Naive B cell (primary cell): ENCODE measurements around the gene COG1. TPM values are rescaled to one million over a fixed set of nuclear protein-coding genes. Genes with fewer than 3 reads are reported as not detected.
A peak's percentile ranks its signal among the peaks of the same experiment; 100 is the strongest.

Experiments
- ATAC-seq, 2 donors: fragments of 150-1000 bp; cut with Tn5 transposase; 2 replicates each; pipeline ENCODE4 v1.10.0; 2021; ENCODE audit warnings: low read depth in 2 of 2, mild to moderate bottlenecking in 2 of 2, moderate library complexity in 2 of 2
- DNase-seq: peaks from one replicate; pipeline ENCODE4 v3.0.0; 2022
- H3K27ac Mint-ChIP-seq, 6 donors: one replicate each; pipeline ENCODE4 v1.8.0; 2020 to 2022; ENCODE audit warnings: mild to moderate bottlenecking in 6 of 6, mixed read lengths in 6 of 6, moderate library complexity in 5 of 6, inconsistent platforms in 2 of 6
- H3K27me3 Mint-ChIP-seq, 3 donors: one replicate each; pipeline ENCODE4 v1.8.0; 2021 to 2022; ENCODE audit warnings: mixed read lengths in 3 of 3, mild to moderate bottlenecking in 1 of 3
- H3K36me3 Mint-ChIP-seq, 2 donors: one replicate each; pipeline ENCODE4 v1.8.0; 2020 to 2022; ENCODE audit warnings: mixed read lengths in 2 of 2, inconsistent platforms in 1 of 2, mild to moderate bottlenecking in 1 of 2
- H3K4me1 Mint-ChIP-seq, 3 donors: one replicate each; pipeline ENCODE4 v1.8.0; 2020 to 2022; ENCODE audit warnings: mixed read lengths in 3 of 3, inconsistent platforms in 1 of 3, mild to moderate bottlenecking in 1 of 3, moderate library complexity in 1 of 3
- H3K4me3 Mint-ChIP-seq, 8 donors: one replicate each; pipeline ENCODE4 v1.8.0; 2020 to 2022; ENCODE audit warnings: mild to moderate bottlenecking in 8 of 8, mixed read lengths in 8 of 8, moderate library complexity in 8 of 8, inconsistent platforms in 2 of 8
- H3K9me3 Mint-ChIP-seq, 7 donors: one replicate each; pipeline ENCODE4 v1.8.0; 2020 to 2022; ENCODE audit warnings: mixed read lengths in 7 of 7, mild to moderate bottlenecking in 5 of 7, inconsistent platforms in 2 of 7, moderate library complexity in 1 of 7
- polyA plus RNA-seq, 6 donors: library from polyadenylated mRNA; unstranded; fragments of 300-500 nt; fragmentation: Illumina TruSeq; gene quantifications; one replicate each; pipeline ENCODE4 v1.2.3, GENCODE V29; 2021; ENCODE audit warnings: low read depth in 6 of 6

The COG1 gene
- polyA plus RNA-seq, 6 donors from 2014 or later, result 3.9 to 19.9 (median 14.9) TPM

GRCh38 chr17:73210002-73210678, 17.3 kb downstream of the COG1 start:
- Mint-ChIP-seq H3K4me1 (no peaks in the 10 kb centered on the region), H3K36me3 (peaks cover 8 to 16% of the 10 kb centered on the region in 2 donors), H3K9me3 (no peaks in the 10 kb centered on the region), H3K27ac (no peak overlapping the region), H3K27me3 (no peaks in the 10 kb centered on the region), H3K4me3 (peak overlapping the region in 1 of 8 donors; percentile 64)
- DNase-seq, result no peak
- no peak for ATAC-seq

GRCh38 chr17:73211745-73212144, 18.9 kb downstream of the COG1 start:
- Mint-ChIP-seq H3K4me3 (no peak overlapping the region), H3K36me3 (peaks cover 16 to 22% of the 10 kb centered on the region in 2 donors), H3K4me1 (peaks cover 9 to 14% (median 12%) of the 10 kb centered on the region in 3 donors), H3K27ac (no peak overlapping the region), H3K27me3 (no peaks in the 10 kb centered on the region), H3K9me3 (no peaks in the 10 kb centered on the region)
- ATAC-seq (no peak), DNase-seq (no peak)

GRCh38 chr17:73214008-73214407, 21.2 kb downstream of the COG1 start:
- H3K27ac Mint-ChIP-seq, result peak overlapping the region in 2 of 6 donors; percentile 28 to 30
- ATAC-seq (no peak), DNase-seq (no peak)
- H3K27me3 Mint-ChIP-seq, result no peaks in the 10 kb centered on the region
- no peak overlapping the region for H3K4me3 Mint-ChIP-seq
- no peaks in the 10 kb centered on the region for H3K9me3 Mint-ChIP-seq
- H3K36me3 Mint-ChIP-seq, result peaks cover 6 to 14% of the 10 kb centered on the region in 2 donors
- H3K4me1 Mint-ChIP-seq, result peaks cover 9 to 15% (median 14%) of the 10 kb centered on the region in 3 donors

- no peak overlapping the region for H3K4me3 Mint-ChIP-seq
- DNase-seq (no peak), ATAC-seq (no peak)
- H3K36me3 Mint-ChIP-seq, result peaks cover 6 to 14% of the 10 kb centered on the region in 2 donors
- H3K27me3 Mint-ChIP-seq, result no peaks in the 10 kb centered on the region
- peaks cover 9 to 15% (median 14%) of the 10 kb centered on the region in 3 donors for H3K4me1 Mint-ChIP-seq
- H3K9me3 Mint-ChIP-seq, result no peaks in the 10 kb centered on the region
- no peak overlapping the region for H3K27ac Mint-ChIP-seq
Observed at GRCh38 chr17:73214851-73215250, 22.0 kb downstream of the COG1 start.

- Mint-ChIP-seq H3K4me3 (no peak overlapping the region), H3K27me3 (no peaks in the 10 kb centered on the region), H3K27ac (peak overlapping the region in 1 of 6 donors; percentile 72), H3K4me1 (peaks cover 9 to 19% (median 14%) of the 10 kb centered on the region in 3 donors), H3K36me3 (peaks cover 6 to 14% of the 10 kb centered on the region in 2 donors), H3K9me3 (no peaks in the 10 kb centered on the region)
- DNase-seq (no peak), ATAC-seq (no peak)
Observed at GRCh38 chr17:73215447-73215846, 22.6 kb downstream of the COG1 start.

GRCh38 chr17:73223626-73224230, 30.9 kb downstream of the COG1 start:
- Mint-ChIP-seq H3K4me1 (peaks cover 8 to 28% (median 23%) of the 10 kb centered on the region in 3 donors), H3K9me3 (no peaks in the 10 kb centered on the region), H3K27me3 (no peaks in the 10 kb centered on the region), H3K36me3 (no peaks in the 10 kb centered on the region), H3K27ac (peak overlapping the region in 3 of 6 donors; percentile 22 to 71 (median 28)), H3K4me3 (no peak overlapping the region)
- DNase-seq (no peak), ATAC-seq (no peak)

- Mint-ChIP-seq H3K9me3 (no peaks in the 10 kb centered on the region), H3K4me1 (peaks cover 13 to 33% (median 28%) of the 10 kb centered on the region in 3 donors), H3K4me3 (no peak overlapping the region), H3K36me3 (no peaks in the 10 kb centered on the region), H3K27me3 (no peaks in the 10 kb centered on the region), H3K27ac (no peak overlapping the region)
- DNase-seq, result no peak
- ATAC-seq, result no peak
Observed at GRCh38 chr17:73224237-73224636, 31.4 kb downstream of the COG1 start.

- peaks cover 16 to 36% (median 30%) of the 10 kb centered on the region in 3 donors for H3K4me1 Mint-ChIP-seq
- no peaks in the 10 kb centered on the region for H3K36me3 Mint-ChIP-seq
Observed at GRCh38 chr17:73224663-73225305, 31.9 kb downstream of the COG1 start.

GRCh38 chr17:73226556-73227172, 33.8 kb downstream of the COG1 start:
- ATAC-seq, result no peak
- H3K36me3 Mint-ChIP-seq, result no peaks in the 10 kb centered on the region
- no peaks in the 10 kb centered on the region for H3K9me3 Mint-ChIP-seq
- no peaks in the 10 kb centered on the region for H3K27me3 Mint-ChIP-seq
- no peak overlapping the region for H3K27ac Mint-ChIP-seq
- H3K4me3 Mint-ChIP-seq, result no peak overlapping the region
- no peak for DNase-seq
- peaks cover 34 to 49% (median 39%) of the 10 kb centered on the region in 3 donors for H3K4me1 Mint-ChIP-seq

More at GRCh38 chr17:73224663-73225305, 31.9 kb downstream of the COG1 start:
- Mint-ChIP-seq H3K4me3 (no peak overlapping the region), H3K27ac (peak overlapping the region in 2 of 6 donors; percentile 49 to 74), H3K27me3 (no peaks in the 10 kb centered on the region), H3K9me3 (no peaks in the 10 kb centered on the region)
- ATAC-seq, result no peak
- DNase-seq, result no peak

- DNase-seq (no peak), ATAC-seq (no peak)
- Mint-ChIP-seq H3K4me1 (peaks cover 34 to 49% (median 41%) of the 10 kb centered on the region in 3 donors), H3K27me3 (no peaks in the 10 kb centered on the region), H3K36me3 (no peaks in the 10 kb centered on the region), H3K27ac (peak overlapping the region in 2 of 6 donors; percentile 33 to 55), H3K4me3 (peak overlapping the region in 1 of 8 donors; percentile 66), H3K9me3 (no peaks in the 10 kb centered on the region)
Observed at GRCh38 chr17:73227379-73227778, 34.5 kb downstream of the COG1 start.

GRCh38 chr17:73227944-73228343, 35.1 kb downstream of the COG1 start:
- no peaks in the 10 kb centered on the region for H3K9me3 Mint-ChIP-seq
- no peaks in the 10 kb centered on the region for H3K36me3 Mint-ChIP-seq
- peak overlapping the region in 2 of 6 donors; percentile 38 to 55 for H3K27ac Mint-ChIP-seq
- H3K27me3 Mint-ChIP-seq, result no peaks in the 10 kb centered on the region
- DNase-seq (no peak), ATAC-seq (no peak)
- peaks cover 38 to 53% (median 45%) of the 10 kb centered on the region in 3 donors for H3K4me1 Mint-ChIP-seq
- H3K4me3 Mint-ChIP-seq, result peak overlapping the region in 1 of 8 donors; percentile 66

- H3K27ac Mint-ChIP-seq, result peak overlapping the region in 2 of 6 donors; percentile 9 to 43
- H3K36me3 Mint-ChIP-seq, result no peaks in the 10 kb centered on the region
- H3K9me3 Mint-ChIP-seq, result no peaks in the 10 kb centered on the region
- DNase-seq (no peak), ATAC-seq (no peak)
- H3K27me3 Mint-ChIP-seq, result no peaks in the 10 kb centered on the region
- peaks cover 47 to 58% (median 51%) of the 10 kb centered on the region in 3 donors for H3K4me1 Mint-ChIP-seq
- H3K4me3 Mint-ChIP-seq, result peak overlapping the region in 3 of 8 donors; percentile 7 to 66 (median 32)
Observed at GRCh38 chr17:73228748-73229236, 35.9 kb downstream of the COG1 start.

- H3K4me1 Mint-ChIP-seq, result peaks cover 47 to 57% (median 49%) of the 10 kb centered on the region in 3 donors
- peak overlapping the region in 3 of 6 donors; percentile 60 to 97 (median 68) for H3K27ac Mint-ChIP-seq
- no peaks in the 10 kb centered on the region for H3K27me3 Mint-ChIP-seq
- no peaks in the 10 kb centered on the region for H3K36me3 Mint-ChIP-seq
- no peak for DNase-seq
- no peak for ATAC-seq
- H3K9me3 Mint-ChIP-seq, result no peaks in the 10 kb centered on the region
- H3K4me3 Mint-ChIP-seq, result peak overlapping the region in 6 of 8 donors; percentile 36 to 100 (median 87)
Observed at GRCh38 chr17:73230088-73230487, 37.2 kb downstream of the COG1 start.
